Thoracic aorta (tissue), 2 donors: ENCODE results near the gene HMX1. TPM values are rescaled to one million over a fixed set of nuclear protein-coding genes. Genes with fewer than 3 reads are reported as not detected.

ENCODE experiments used
- ATAC-seq: fragments of 150-250 bp; one replicate; pipeline ENCODE4 v1.8.0; 2017; ENCODE audit warnings: low read depth; ENCODE audit not compliant: insufficient number of reproducible peaks, low FRiP score
- DNase-seq: peaks from one replicate; pipeline ENCODE4 v3.0.0-alpha.2; 2020; ENCODE audit warnings: low spot score
- H3K27ac ChIP-seq, 2 donors: fragments of 200-600 bp; sonication (generic); 1 replicate in 1 of 2; 2 replicates in 1 of 2; pipeline ENCODE4 v1.5.1; 2016; ENCODE audit warnings: mild to moderate bottlenecking in 2 of 2, moderate library complexity in 2 of 2
- H3K27me3 ChIP-seq: fragments of 200-600 bp; sonication (generic); replicated peaks from 2 replicates; pipeline ENCODE4 v1.6.0; 2016; ENCODE audit warnings: mild to moderate bottlenecking; ENCODE audit not compliant: insufficient read depth
- H3K36me3 ChIP-seq: fragments of 200-600 bp; sonication (generic); one replicate; pipeline ENCODE4 v1.5.1; 2016
- H3K4me1 ChIP-seq, 2 donors: fragments of 200-600 bp; sonication (generic); 1 replicate in 1 of 2; 2 replicates in 1 of 2; pipeline versions ENCODE4 v1.5.1 to v1.6.0; 2016; ENCODE audit warnings: low read depth in 2 of 2, mild to moderate bottlenecking in 1 of 2; ENCODE audit not compliant: control insufficient read depth in 1 of 2
- H3K4me3 ChIP-seq: fragments of 200-600 bp; sonication (generic); 2 replicates; pipeline ENCODE4 v1.5.1; 2016; ENCODE audit warnings: mild to moderate bottlenecking
- H3K9me3 ChIP-seq: fragments of 200-600 bp; sonication (generic); 2 replicates; pipeline ENCODE4 v1.5.1; 2016
- CTCF ChIP-seq: fragments of 200-600 bp; sonication (generic); IDR thresholded peaks from one replicate; pipeline ENCODE4 v1.5.1; 2019; ENCODE audit warnings: antibody characterized with exemption
- total RNA-seq, 2 donors: library from RNA; depleted of rRNA; stranded (reverse); fragments of >200 nt; gene quantifications; one replicate each; pipeline versions ENCODE4 v1.1.0 to v1.2.3, GENCODE V29; 2016

HMX1 gene
- total RNA-seq, 2 donors from 2014 or later = 0.28 TPM; not detected in 1

- no peaks in the 10 kb centered on the region for H3K4me1 ChIP-seq
- H3K36me3 ChIP-seq = no peaks in the 10 kb centered on the region
- ATAC-seq = no peak
- no peak for TF ChIP-seq CTCF
- H3K27me3 ChIP-seq = no peaks in the 10 kb centered on the region
- no peaks in the 10 kb centered on the region for H3K9me3 ChIP-seq
- no peak overlapping the region for H3K27ac ChIP-seq
- no peak overlapping the region for H3K4me3 ChIP-seq
- no peak for DNase-seq
Observed at GRCh38 chr4:8828869-8829268, 42.8 kb downstream of the HMX1 start.

DNA sequence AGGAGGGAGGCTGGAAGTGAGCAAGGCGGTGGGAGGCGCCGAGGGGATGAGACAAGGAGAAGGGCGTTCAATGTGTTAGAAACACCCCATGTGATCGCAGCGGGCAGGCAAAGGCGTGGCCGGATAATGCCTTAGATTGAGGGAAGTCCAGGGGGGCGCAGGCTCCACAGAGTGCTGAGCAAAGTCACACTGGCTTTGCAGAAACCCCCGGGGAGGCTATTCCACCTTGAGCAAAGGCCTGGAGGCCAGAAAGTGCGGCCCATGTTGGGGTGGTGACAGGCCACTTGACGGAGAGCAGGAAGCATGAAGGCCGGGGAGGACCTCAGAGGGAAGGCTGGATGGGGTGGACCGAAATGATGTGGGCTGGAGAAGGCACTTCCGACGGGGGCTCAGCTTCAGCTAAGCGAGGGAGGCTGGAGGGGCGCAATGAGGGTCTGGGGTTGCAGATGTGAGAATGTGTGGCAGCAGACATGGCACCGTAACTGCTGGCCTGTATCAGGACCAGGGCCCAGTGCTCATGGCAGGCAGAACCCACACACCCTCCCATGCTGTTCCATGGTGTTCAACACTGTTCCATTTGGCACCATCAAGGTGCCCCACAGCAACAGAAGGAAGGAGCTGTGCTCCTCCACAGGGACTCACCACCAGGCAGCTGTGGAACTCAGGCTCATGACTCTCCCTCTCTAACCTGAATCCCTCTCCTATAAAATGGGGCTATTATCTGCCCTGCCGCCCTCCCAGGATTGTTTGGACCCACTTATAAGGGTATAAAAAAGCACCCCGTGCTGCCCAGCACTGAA lies 50.3 kb downstream of the HMX1 start:
- TF ChIP-seq CTCF = no peak
- no peak overlapping the region for H3K27ac ChIP-seq
- H3K27me3 ChIP-seq = no peaks in the 10 kb centered on the region
- H3K4me1 ChIP-seq = no peaks in the 10 kb centered on the region
- no peaks in the 10 kb centered on the region for H3K9me3 ChIP-seq
- H3K36me3 ChIP-seq = no peaks in the 10 kb centered on the region
- DNase-seq (no peak), ATAC-seq (no peak)
- H3K4me3 ChIP-seq = no peak overlapping the region

DNA sequence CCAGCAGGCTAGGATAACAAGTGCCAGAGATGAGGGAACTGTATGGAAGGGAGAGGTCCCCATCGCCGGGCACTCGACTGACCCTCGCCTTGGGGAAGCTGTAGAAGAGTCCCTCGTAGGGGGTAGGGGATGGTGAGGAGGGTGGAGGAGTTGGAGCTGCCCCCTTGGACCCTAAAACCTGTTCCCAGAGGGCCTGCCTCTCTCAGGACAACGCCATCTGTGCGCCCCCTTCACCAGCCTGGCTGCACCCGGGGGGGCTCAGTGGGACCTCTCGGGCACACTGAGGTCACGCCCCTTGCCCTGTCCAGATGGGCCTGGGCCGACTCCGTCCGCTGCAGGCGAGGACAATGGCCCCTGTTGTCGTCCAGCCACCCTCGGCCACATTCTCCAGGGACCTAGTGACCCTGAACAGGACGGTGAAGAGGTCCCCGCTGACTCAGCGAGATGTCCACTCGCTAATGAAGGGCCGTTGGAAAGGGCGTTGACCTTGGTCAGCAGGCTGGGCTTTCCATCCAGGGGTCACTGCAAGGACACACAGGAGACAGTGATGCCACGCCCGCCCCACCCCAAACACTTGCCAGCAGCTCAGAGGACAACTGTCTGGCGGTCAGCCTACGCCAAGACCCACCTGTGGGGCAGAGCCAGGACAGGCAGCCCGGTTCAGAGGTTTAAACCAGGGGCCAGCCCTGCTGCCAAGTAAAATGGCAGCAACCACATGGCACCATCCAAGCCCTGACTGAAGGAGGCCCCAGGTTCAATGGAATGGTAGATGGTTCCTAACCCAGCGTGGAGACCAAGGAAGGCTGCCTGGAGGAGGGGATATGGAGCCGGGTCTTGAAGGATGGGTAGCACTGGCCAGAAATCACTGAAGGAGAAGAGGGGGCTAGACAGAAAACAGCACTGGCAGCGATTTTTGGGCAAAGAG lies 51.2 kb downstream of the HMX1 start:
- Histone ChIP-seq H3K9me3 (no peaks in the 10 kb centered on the region), H3K36me3 (no peaks in the 10 kb centered on the region), H3K4me1 (no peaks in the 10 kb centered on the region), H3K27ac (no peak overlapping the region), H3K27me3 (no peaks in the 10 kb centered on the region), H3K4me3 (no peak overlapping the region)
- no peak for ATAC-seq
- no peak for DNase-seq
- TF ChIP-seq CTCF = no peak

DNA sequence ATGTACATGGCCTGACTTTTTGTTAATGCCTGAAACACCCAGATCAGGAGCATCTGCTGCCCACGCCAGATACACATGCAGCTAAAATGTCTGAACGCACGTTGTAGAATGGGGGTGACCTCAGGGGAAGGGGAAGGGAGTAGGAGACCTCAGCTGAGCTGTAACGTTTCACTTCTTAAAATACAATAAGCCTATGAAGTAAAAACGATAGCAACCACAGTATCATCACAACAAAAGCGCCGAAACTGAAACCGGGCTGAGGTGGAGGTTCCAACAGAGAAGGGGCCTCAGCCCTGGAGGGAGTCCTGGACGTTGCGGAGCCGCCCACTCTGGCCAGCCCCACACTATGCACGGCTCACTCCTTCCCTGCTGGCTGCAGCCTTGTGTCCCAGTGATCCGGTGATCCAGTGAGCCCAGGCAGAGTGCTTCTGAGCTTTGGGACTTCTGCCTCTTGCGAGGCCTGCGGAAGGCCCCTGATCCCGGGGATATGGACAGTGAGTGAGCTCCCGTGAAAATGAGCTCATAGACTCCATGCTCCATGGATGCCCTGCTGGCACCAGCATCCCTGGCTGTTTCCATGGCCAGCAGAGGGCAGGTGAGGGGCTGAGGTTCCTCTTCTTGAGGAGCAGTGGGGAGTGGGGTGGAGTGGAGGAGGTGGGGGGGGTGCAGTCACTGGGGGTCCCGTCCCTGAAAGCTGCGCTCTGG lies 52.0 kb downstream of the HMX1 start:
- no peak for DNase-seq
- H3K27me3 ChIP-seq = no peaks in the 10 kb centered on the region
- H3K27ac ChIP-seq = no peak overlapping the region
- TF ChIP-seq CTCF = no peak
- H3K4me3 ChIP-seq = no peak overlapping the region
- H3K4me1 ChIP-seq = no peaks in the 10 kb centered on the region
- no peak for ATAC-seq
- H3K36me3 ChIP-seq = no peaks in the 10 kb centered on the region
- H3K9me3 ChIP-seq = no peaks in the 10 kb centered on the region

GRCh38 chr4:8819019-8819418 lies 52.6 kb downstream of the HMX1 start:
- no peak for TF ChIP-seq CTCF
- H3K4me3 ChIP-seq = no peak overlapping the region
- H3K36me3 ChIP-seq = no peaks in the 10 kb centered on the region
- H3K4me1 ChIP-seq = no peaks in the 10 kb centered on the region
- no peaks in the 10 kb centered on the region for H3K9me3 ChIP-seq
- DNase-seq (no peak), ATAC-seq (no peak)
- no peaks in the 10 kb centered on the region for H3K27me3 ChIP-seq
- no peak overlapping the region for H3K27ac ChIP-seq
